GM19395 (cell line): ENCODE data around the gene SLC39A10.
"Not testable (repeated sequence)": the region's sequence is repeated elsewhere in the genome, so short reads cannot be mapped to it uniquely, and the experiment has no call there.

ENCODE experiments used
- ATAC-seq: cut with Tn5 transposase; IDR thresholded peaks from one replicate; pipeline ENCODE4 v1.9.1; 2021; ENCODE audit warnings: mild to moderate bottlenecking, moderate library complexity; ENCODE audit not compliant: unreplicated experiment

SLC39A10 gene

GRCh38 chr2:195656859-195657633 is at the start of gene SLC39A10:
Gene SLC39A10, plus strand, starts transcription at chr2:195657226. Its CDS starts 22,817 bp downstream, at chr2:195680043.
- peak; percentile 75 for ATAC-seq

GRCh38 chr2:195608768-195609454 is 48.1 kb upstream of the SLC39A10 start:
- ATAC-seq: no peak

GRCh38 chr2:195610717-195611116 is 46.3 kb upstream of the SLC39A10 start:
- no peak for ATAC-seq

- ATAC-seq: no peak
Observed at GRCh38 chr2:195612611-195613495, 44.2 kb upstream of the SLC39A10 start.

GRCh38 chr2:195613922-195614321 is 43.1 kb upstream of the SLC39A10 start:
- no peak for ATAC-seq

GRCh38 chr2:195619590-195619989 is 37.4 kb upstream of the SLC39A10 start:
- ATAC-seq: no peak

GRCh38 chr2:195620501-195620900 is 36.5 kb upstream of the SLC39A10 start:
- ATAC-seq: no peak

- ATAC-seq: peak; percentile 64
Observed at GRCh38 chr2:195622966-195623365, 34.1 kb upstream of the SLC39A10 start.

GRCh38 chr2:195626507-195626906 is 30.5 kb upstream of the SLC39A10 start:
- ATAC-seq: no peak

GRCh38 chr2:195628666-195629065 is 28.4 kb upstream of the SLC39A10 start:
- no peak for ATAC-seq

GRCh38 chr2:195632856-195633572 is 24.0 kb upstream of the SLC39A10 start:
- ATAC-seq: no peak

GRCh38 chr2:195633573-195633870 is 23.5 kb upstream of the SLC39A10 start:
- no peak for ATAC-seq

- no peak for ATAC-seq
Observed at GRCh38 chr2:195633974-195634373, 23.1 kb upstream of the SLC39A10 start.

GRCh38 chr2:195636890-195637289 is 20.1 kb upstream of the SLC39A10 start:
- no peak for ATAC-seq

GRCh38 chr2:195638750-195639149 is 18.3 kb upstream of the SLC39A10 start:
- no peak for ATAC-seq

- ATAC-seq: no peak
Observed at GRCh38 chr2:195639238-195639858, 17.7 kb upstream of the SLC39A10 start.

- no peak for ATAC-seq
Observed at GRCh38 chr2:195639959-195640358, 17.1 kb upstream of the SLC39A10 start.

GRCh38 chr2:195642027-195642678 is 14.9 kb upstream of the SLC39A10 start:
- ATAC-seq: no peak

GRCh38 chr2:195642679-195643068 is 14.4 kb upstream of the SLC39A10 start:
- no peak for ATAC-seq

GRCh38 chr2:195644708-195645107 is 12.3 kb upstream of the SLC39A10 start:
- not testable (repeated sequence) for ATAC-seq
